ENCODE measurements around the gene NTN1. TPM values are rescaled to one million over a fixed set of nuclear protein-coding genes. Genes with fewer than 3 reads are reported as not detected.

The NTN1 gene
- total and polyA plus RNA-seq, 3 donors from 2014 or later, result 4.8 to 8.8 (median 7.6) TPM

GRCh38 chr17:9020096-9020823 lies 1.1 kb upstream of the NTN1 start:
- intact Hi-C loops (cut with DNase I; ENCODE audit: low total_unique reads), result no loop called here
- Histone ChIP-seq H3K27ac (no peak overlapping the region), H3K4me1 (peaks cover 7% of the 10 kb centered on the region), H3K4me3 (peak overlapping the region; percentile 51 to 60), H3K36me3 (ENCODE audit: low read depth, missing control alignments) (no peaks in the 10 kb centered on the region), H3K9me3 (no peaks in the 10 kb centered on the region), H3K27me3 (no peaks in the 10 kb centered on the region)
- DNase-seq, result no peak
- TF ChIP-seq POLR2A (IDR thresholded peaks at IDR 0.05) (no peak), CTCF (IDR thresholded peaks at IDR 0.05) (no peak)
- WGBS, 2 donors, result 29 to 36% methylated on average over 12 to 19 of the region's 20 CpGs

- H3K27ac ChIP-seq, result peak overlapping the region in 1 of 2 donors; percentile 18
- no peak for DNase-seq
- peaks cover 7% of the 10 kb centered on the region for H3K4me1 ChIP-seq
- 2% methylated on average over 25 of the region's 25 CpGs; no CpG with 5 or more reads in 1 of the 2 donors for WGBS, 2 donors
- H3K9me3 ChIP-seq, result no peaks in the 10 kb centered on the region
- TF ChIP-seq POLR2A (IDR thresholded peaks at IDR 0.05) (no peak), CTCF (IDR thresholded peaks at IDR 0.05) (no peak)
- no peaks in the 10 kb centered on the region for H3K27me3 ChIP-seq
- H3K36me3 ChIP-seq (ENCODE audit: low read depth, missing control alignments), result no peaks in the 10 kb centered on the region
- intact Hi-C loops (cut with DNase I; ENCODE audit: low total_unique reads), result no loop called here
- peak overlapping the region; percentile 51 to 60 for H3K4me3 ChIP-seq
Measured at GRCh38 chr17:9020824-9021157, 519 bp upstream of the NTN1 start.

GRCh38 chr17:9021992-9022572 lies 772 bp downstream of the NTN1 start:
- Histone ChIP-seq H3K9me3 (no peaks in the 10 kb centered on the region), H3K4me1 (peaks cover 7% of the 10 kb centered on the region), H3K27ac (no peak overlapping the region), H3K36me3 (ENCODE audit: low read depth, missing control alignments) (no peaks in the 10 kb centered on the region), H3K27me3 (no peaks in the 10 kb centered on the region), H3K4me3 (peak overlapping the region; percentile 29 to 51)
- 0 to 1% methylated on average over 3 to 20 of the region's 79 CpGs for WGBS, 2 donors
- TF ChIP-seq CTCF (IDR thresholded peaks at IDR 0.05) (no peak), POLR2A (IDR thresholded peaks at IDR 0.05) (no peak)
- DNase-seq, result peak; percentile 22
- intact Hi-C loops (cut with DNase I; ENCODE audit: low total_unique reads), result no loop called here

GRCh38 chr17:9022573-9023391 lies 1.5 kb downstream of the NTN1 start:
- Histone ChIP-seq H3K4me3 (peak overlapping the region; percentile 29 to 51), H3K27ac (no peak overlapping the region), H3K27me3 (no peaks in the 10 kb centered on the region), H3K4me1 (peaks cover 3% of the 10 kb centered on the region), H3K36me3 (ENCODE audit: low read depth, missing control alignments) (no peaks in the 10 kb centered on the region), H3K9me3 (no peaks in the 10 kb centered on the region)
- no peak for TF ChIP-seq POLR2A (IDR thresholded peaks at IDR 0.05)
- no peak for TF ChIP-seq CTCF (IDR thresholded peaks at IDR 0.05)
- intact Hi-C loops (cut with DNase I; ENCODE audit: low total_unique reads), result no loop called here
- 3% methylated on average over 70 of the region's 106 CpGs; no CpG with 5 or more reads in 1 of the 2 donors for WGBS, 2 donors
- DNase-seq, result peak; percentile 28

Data from testis (tissue), 3 donors.